ENCODE measurements around the gene RNF220. TPM values are rescaled to one million over a fixed set of nuclear protein-coding genes. Genes with fewer than 3 reads are reported as not detected.

The RNF220 gene
- total RNA-seq, 1 experiment from 2014 or later, result 92.4 TPM

- H3K27me3 ChIP-seq (replicated peaks; ENCODE audit: control insufficient read depth, insufficient read depth, low read length), result no peaks in the 10 kb centered on the region
- H3K4me1 ChIP-seq, result no peaks in the 10 kb centered on the region
- CTCF ChIA-PET, result no interaction called here
- no peaks in the 10 kb centered on the region for H3K9me3 Mint-ChIP-seq (ENCODE audit: unreplicated experiment)
- H3K4me3 Mint-ChIP-seq (ENCODE audit: unreplicated experiment), result no peak overlapping the region
- no peaks in the 10 kb centered on the region for H3K36me3 ChIP-seq (ENCODE audit: control insufficient read depth, insufficient read depth, low read length)
- intact Hi-C loops (cut with micrococcal nuclease; ENCODE audit: unreplicated experiment), result no loop called here
- DNase-seq, result no peak
- no peaks in the 10 kb centered on the region for H3K36me3 Mint-ChIP-seq (ENCODE audit: insufficient read depth, unreplicated experiment)
- peaks cover 4% of the 10 kb centered on the region for H3K27me3 Mint-ChIP-seq (ENCODE audit: insufficient read depth, unreplicated experiment)
- TF ChIP-seq CTCF (IDR thresholded peaks at IDR 0.05; ENCODE audit: insufficient read depth in 1 of 2, low read depth in 1 of 2, low read length in 1 of 2, severe bottlenecking in 1 of 2, unreplicated experiment in 1 of 2), result no peak
- BruUV-seq (replicated peaks), result no TSS peak
- no peaks in the 10 kb centered on the region for H3K4me1 Mint-ChIP-seq (ENCODE audit: low read depth, unreplicated experiment)
- H3K27ac Mint-ChIP-seq (ENCODE audit: unreplicated experiment), result no peak overlapping the region
- POLR2A ChIA-PET, result no interaction called here
- H3K9me3 ChIP-seq, result no peaks in the 10 kb centered on the region
- H3K4me3 ChIP-seq (ENCODE audit: low read depth, low read length), result no peak overlapping the region
Measured at GRCh38 chr1:44436401-44437106, 31.5 kb downstream of the RNF220 start.

GRCh38 chr1:44437107-44437716 lies 32.2 kb downstream of the RNF220 start:
- Histone ChIP-seq H3K9me3 (no peaks in the 10 kb centered on the region), H3K4me1 (no peaks in the 10 kb centered on the region), H3K4me3 (ENCODE audit: low read depth, low read length) (no peak overlapping the region), H3K27me3 (replicated peaks; ENCODE audit: control insufficient read depth, insufficient read depth, low read length) (no peaks in the 10 kb centered on the region), H3K36me3 (ENCODE audit: control insufficient read depth, insufficient read depth, low read length) (no peaks in the 10 kb centered on the region)
- Mint-ChIP-seq H3K4me1 (ENCODE audit: low read depth, unreplicated experiment) (no peaks in the 10 kb centered on the region), H3K36me3 (ENCODE audit: insufficient read depth, unreplicated experiment) (no peaks in the 10 kb centered on the region), H3K27ac (ENCODE audit: unreplicated experiment) (no peak overlapping the region), H3K9me3 (ENCODE audit: unreplicated experiment) (no peaks in the 10 kb centered on the region), H3K27me3 (ENCODE audit: insufficient read depth, unreplicated experiment) (peaks cover 4% of the 10 kb centered on the region), H3K4me3 (ENCODE audit: unreplicated experiment) (no peak overlapping the region)
- BruUV-seq (replicated peaks), result no TSS peak
- TF ChIP-seq CTCF (IDR thresholded peaks at IDR 0.05; ENCODE audit: insufficient read depth in 1 of 2, low read depth in 1 of 2, low read length in 1 of 2, severe bottlenecking in 1 of 2, unreplicated experiment in 1 of 2), result no peak
- DNase-seq, result no peak
- POLR2A ChIA-PET, result no interaction called here
- intact Hi-C loops (cut with micrococcal nuclease; ENCODE audit: unreplicated experiment), result no loop called here
- CTCF ChIA-PET, result no interaction called here

GRCh38 chr1:44442791-44443190 lies 37.7 kb downstream of the RNF220 start:
- TF ChIP-seq CTCF (IDR thresholded peaks at IDR 0.05; ENCODE audit: insufficient read depth in 1 of 2, low read depth in 1 of 2, low read length in 1 of 2, severe bottlenecking in 1 of 2, unreplicated experiment in 1 of 2), result no peak
- CTCF ChIA-PET, result no interaction called here

More at GRCh38 chr1:44442791-44443190, 37.7 kb downstream of the RNF220 start:
- peaks cover 16% of the 10 kb centered on the region for H3K27me3 Mint-ChIP-seq (ENCODE audit: insufficient read depth, unreplicated experiment)
- H3K4me1 Mint-ChIP-seq (ENCODE audit: low read depth, unreplicated experiment), result no peaks in the 10 kb centered on the region
- no peak overlapping the region for H3K27ac Mint-ChIP-seq (ENCODE audit: unreplicated experiment)
- Histone ChIP-seq H3K9me3 (no peaks in the 10 kb centered on the region), H3K36me3 (ENCODE audit: control insufficient read depth, insufficient read depth, low read length) (no peaks in the 10 kb centered on the region), H3K4me1 (no peaks in the 10 kb centered on the region), H3K27me3 (replicated peaks; ENCODE audit: control insufficient read depth, insufficient read depth, low read length) (no peaks in the 10 kb centered on the region), H3K4me3 (ENCODE audit: low read depth, low read length) (no peak overlapping the region)
- DNase-seq, result no peak
- intact Hi-C loops (cut with micrococcal nuclease; ENCODE audit: unreplicated experiment), result no loop called here
- no peak overlapping the region for H3K4me3 Mint-ChIP-seq (ENCODE audit: unreplicated experiment)
- no peaks in the 10 kb centered on the region for H3K36me3 Mint-ChIP-seq (ENCODE audit: insufficient read depth, unreplicated experiment)
- POLR2A ChIA-PET, result no interaction called here
- no TSS peak for BruUV-seq (replicated peaks)
- H3K9me3 Mint-ChIP-seq (ENCODE audit: unreplicated experiment), result no peaks in the 10 kb centered on the region

All from Caco-2 (cell line).